Fibroblast of skin of back (primary cell): ENCODE data around the gene UGT3A2. TPM values are rescaled to one million over a fixed set of nuclear protein-coding genes. Genes with fewer than 3 reads are reported as not detected.

ENCODE experiments used
- DNase-seq: peaks from one replicate; pipeline ENCODE4 v3.0.0-alpha.2; 2013
- polyA plus RNA-seq, 2 experiments: library from polyadenylated mRNA; unstranded; fragments of 120-200 nt; gene quantifications; one replicate each; pipeline ENCODE4 v1.2.1, GENCODE V29; 2013; ENCODE audit not compliant: insufficient read length in 2 of 2

UGT3A2 gene
- not detected for polyA plus RNA-seq (2013, experiment 1 of 2; ENCODE audit: insufficient read length)
- polyA plus RNA-seq (2013, experiment 2 of 2; ENCODE audit: insufficient read length), result not detected

- DNase-seq, result no peak
Observed at GRCh38 chr5:36066540-36067210, at the start of gene UGT3A2. UGT3A2 (minus strand) TSS chr5:36066882; CDS start chr5:36066789, 93 bp downstream.

- DNase-seq, result no peak
Observed at GRCh38 chr5:36111238-36111637, 44.6 kb upstream of the UGT3A2 start.

GRCh38 chr5:36108758-36109460 is 42.2 kb upstream of the UGT3A2 start:
- DNase-seq, result no peak

GRCh38 chr5:36105819-36106218 is 39.1 kb upstream of the UGT3A2 start:
- DNase-seq, result no peak

GRCh38 chr5:36099748-36100147 is 33.1 kb upstream of the UGT3A2 start:
- DNase-seq, result no peak

GRCh38 chr5:36096486-36096885 is 29.8 kb upstream of the UGT3A2 start:
- no peak for DNase-seq

- peak; percentile 45 for DNase-seq
Observed at GRCh38 chr5:36089989-36090388, 23.3 kb upstream of the UGT3A2 start.

- DNase-seq, result peak; percentile 54
Observed at GRCh38 chr5:36079200-36079781, 12.6 kb upstream of the UGT3A2 start.

- no peak for DNase-seq
Observed at GRCh38 chr5:36078430-36078829, 11.7 kb upstream of the UGT3A2 start.

- no peak for DNase-seq
Observed at GRCh38 chr5:36073595-36074216, 7.0 kb upstream of the UGT3A2 start.

- DNase-seq, result no peak
Observed at GRCh38 chr5:36070687-36071571, 4.2 kb upstream of the UGT3A2 start.

- no peak for DNase-seq
Observed at GRCh38 chr5:36068751-36069281, 2.1 kb upstream of the UGT3A2 start.

GRCh38 chr5:36066001-36066539 is 612 bp downstream of the UGT3A2 start:
- DNase-seq, result no peak

- DNase-seq, result peak; percentile 29
Observed at GRCh38 chr5:36060420-36060887, 6.2 kb downstream of the UGT3A2 start.

- peak; percentile 39 for DNase-seq
Observed at GRCh38 chr5:36059571-36060419, 6.9 kb downstream of the UGT3A2 start.

- no peak for DNase-seq
Observed at GRCh38 chr5:36058776-36059175, 7.9 kb downstream of the UGT3A2 start.

GRCh38 chr5:36057386-36057785 is 9.3 kb downstream of the UGT3A2 start:
- DNase-seq, result no peak

- DNase-seq, result no peak
Observed at GRCh38 chr5:36056422-36056821, 10.3 kb downstream of the UGT3A2 start.

GRCh38 chr5:36055984-36056383 is 10.7 kb downstream of the UGT3A2 start:
- DNase-seq, result no peak

GRCh38 chr5:36054647-36055046 is 12.0 kb downstream of the UGT3A2 start:
- DNase-seq, result no peak
